B cell (primary cell): ENCODE results near the gene FBXO30. TPM values are rescaled to one million over a fixed set of nuclear protein-coding genes. Genes with fewer than 3 reads are reported as not detected.

ENCODE experiments used
- ATAC-seq: fragments of 200-7000 bp; cut with Tn5 transposase; one replicate; pipeline ENCODE4 v1.10.0; 2021; ENCODE audit warnings: low read depth, mild to moderate bottlenecking, moderate number of reproducible peaks, moderate library complexity
- CTCF ChIA-PET: fragments of 350-600 bp; sonication (Branson Sonifier 250); formaldehyde crosslinking; loops from one replicate; lab custom pipeline; 2021; ENCODE audit warnings: antibody characterized with exemption, inconsistent platforms; lab: Charles Lee
- POLR2A ChIA-PET: fragments of 350-600 bp; sonication (Branson Sonifier 250); formaldehyde crosslinking; loops from one replicate; lab custom pipeline; 2021; ENCODE audit warnings: antibody characterized with exemption; lab: Charles Lee
- DNase-seq: peaks from one replicate; pipeline ENCODE4 v3.0.0; 2013
- H2AFZ ChIP-seq: 2 replicates; pipeline ENCODE4 v1.6.1; 2012; ENCODE audit warnings: mild to moderate bottlenecking, low read depth, low read length; ENCODE audit not compliant: insufficient read depth, poor library complexity, severe bottlenecking
- H3K27ac ChIP-seq, 2 donors: 1 replicate in 1 of 2; 2 replicates in 1 of 2; pipeline ENCODE4 v1.5.1; 2012 to 2013; ENCODE audit warnings: low read length in 2 of 2, mild to moderate bottlenecking in 2 of 2, moderate library complexity in 1 of 2
- H3K27me3 ChIP-seq, 4 experiments: fragments of 200-600 bp in 1 of 4; sonication (generic) in 1 of 4; replicated peaks in 1 of 4; 1 replicate in 2 of 4; 2 replicates in 2 of 4; pipeline versions ENCODE4 v1.6.1 to v1.7.0; 2013 to 2016; ENCODE audit warnings: low read length in 3 of 4, mild to moderate bottlenecking in 2 of 4, mixed read lengths in 1 of 4, moderate library complexity in 1 of 4; ENCODE audit not compliant: insufficient read depth in 4 of 4, control insufficient read depth in 3 of 4; ENCODE audit errors: control extremely low read depth in 1 of 4
- H3K36me3 ChIP-seq, 2 experiments: replicated peaks in 1 of 2; 1 replicate in 1 of 2; 2 replicates in 1 of 2; pipeline versions ENCODE4 v1.6.1 to v1.7.1; 2013; ENCODE audit warnings: low read length in 1 of 2; ENCODE audit not compliant: insufficient read depth in 2 of 2, control insufficient read depth in 1 of 2; ENCODE audit errors: control extremely low read depth in 1 of 2, extremely low read depth in 1 of 2
- H3K4me1 ChIP-seq, 2 donors: fragments of 200-600 bp in 1 of 2; sonication (generic) in 1 of 2; 1 replicate in 1 of 2; 2 replicates in 1 of 2; pipeline versions ENCODE4 v1.5.1 to v1.6.1; 2013 to 2017; ENCODE audit warnings: low read length in 2 of 2; ENCODE audit not compliant: control insufficient read depth in 2 of 2, insufficient read depth in 2 of 2
- H3K4me2 ChIP-seq: replicated peaks from 2 replicates; pipeline ENCODE3; 2012; ENCODE audit warnings: mild to moderate bottlenecking, low read depth, low read length; ENCODE audit not compliant: poor library complexity, severe bottlenecking
- H3K4me3 ChIP-seq, 5 experiments: fragments of 200-600 bp in 1 of 5; sonication (generic) in 1 of 5; 1 replicate in 3 of 5; 2 replicates in 2 of 5; pipeline versions ENCODE4 v1.5.1 to v1.7.0; 2011 to 2016; ENCODE audit warnings: low read length in 4 of 5, mild to moderate bottlenecking in 4 of 5, low read depth in 2 of 5, control low read depth in 1 of 5, moderate library complexity in 1 of 5; ENCODE audit not compliant: insufficient read depth in 1 of 5; ENCODE audit errors: control extremely low read depth in 1 of 5, extremely low read depth in 1 of 5
- H3K79me2 ChIP-seq: fragments of 200-600 bp; sonication (generic); one replicate; pipeline ENCODE4 v1.6.0; 2016; ENCODE audit warnings: low read length; ENCODE audit not compliant: control insufficient read depth, insufficient read depth
- H3K9ac ChIP-seq: fragments of 200-600 bp; sonication (generic); 2 replicates; pipeline ENCODE4 v1.6.1; 2017; ENCODE audit warnings: mild to moderate bottlenecking, low read length, moderate library complexity
- H3K9me3 ChIP-seq, 3 donors: one replicate each; pipeline versions ENCODE4 v1.6.1 to v1.7.1; 2013; ENCODE audit warnings: low read length in 2 of 3; ENCODE audit not compliant: control insufficient read depth in 2 of 3, insufficient read depth in 1 of 3; ENCODE audit errors: control extremely low read depth in 1 of 3
- H4K20me1 ChIP-seq: 2 replicates; pipeline ENCODE4 v1.6.0; 2012; ENCODE audit warnings: mild to moderate bottlenecking, low read length; ENCODE audit not compliant: insufficient read depth, control insufficient read depth, poor library complexity, severe bottlenecking
- H3K27ac Mint-ChIP-seq: one replicate; pipeline ENCODE4 v1.8.0; 2021; ENCODE audit warnings: mixed read lengths
- H3K27me3 Mint-ChIP-seq: one replicate; pipeline ENCODE4 v1.8.0; 2021; ENCODE audit warnings: mixed read lengths
- H3K4me1 Mint-ChIP-seq: one replicate; pipeline ENCODE4 v1.8.0; 2021; ENCODE audit warnings: mixed read lengths
- H3K4me3 Mint-ChIP-seq: one replicate; pipeline ENCODE4 v1.8.0; 2021; ENCODE audit warnings: mixed read lengths
- H3K9me3 Mint-ChIP-seq: one replicate; pipeline ENCODE4 v1.8.0; 2022; ENCODE audit warnings: mixed read lengths; ENCODE audit not compliant: insufficient read depth
- EZH2 ChIP-seq: IDR thresholded peaks from 2 replicates; pipeline ENCODE4 v1.6.1; 2012; ENCODE audit warnings: borderline replicate concordance, low read depth, mild to moderate bottlenecking, moderate library complexity, low read length; ENCODE audit not compliant: insufficient read depth, poor library complexity, severe bottlenecking
- WGBS: methylation state at CpG from one replicate; pipeline ENCODE4 v1.1.5; 2013; ENCODE audit warnings: missing lambda C conversion rate; ENCODE audit not compliant: insufficient coverage; 5-methylcytosine and 5-hydroxymethylcytosine counted together
- intact Hi-C: fragments of 100-400 bp; cut with micrococcal nuclease; formaldehyde crosslinking; loops from one replicate; pipeline ENCODE4 v1.10.0; 2022
- polyA plus RNA-seq: library from polyadenylated mRNA; depleted of rRNA; stranded (reverse); fragments of >200 nt; gene quantifications from 2 replicates; pipeline ENCODE4 v1.2.3, GENCODE V29; 2012
- total RNA-seq, 2 donors: library from RNA; stranded (reverse); fragments of 120-200 nt in 1 of 2; gene quantifications; 1 replicate in 1 of 2; 2 replicates in 1 of 2; pipeline versions ENCODE4 v1.2.3 to v1.2.4, GENCODE V29; 2013 to 2022
- TF ChIP-seq, protein P1 (sequence below): fragments of 200-600 bp; IDR thresholded peaks from one replicate; pipeline ENCODE4 v1.8.0; 2022; ENCODE audit warnings: antibody characterized with exemption, mild to moderate bottlenecking

Gene FBXO30
- total and polyA plus RNA-seq, 2 donors (not counting 1 experiment from before 2014, with no cell fraction given): 0.85 to 9.7 TPM

DNA sequence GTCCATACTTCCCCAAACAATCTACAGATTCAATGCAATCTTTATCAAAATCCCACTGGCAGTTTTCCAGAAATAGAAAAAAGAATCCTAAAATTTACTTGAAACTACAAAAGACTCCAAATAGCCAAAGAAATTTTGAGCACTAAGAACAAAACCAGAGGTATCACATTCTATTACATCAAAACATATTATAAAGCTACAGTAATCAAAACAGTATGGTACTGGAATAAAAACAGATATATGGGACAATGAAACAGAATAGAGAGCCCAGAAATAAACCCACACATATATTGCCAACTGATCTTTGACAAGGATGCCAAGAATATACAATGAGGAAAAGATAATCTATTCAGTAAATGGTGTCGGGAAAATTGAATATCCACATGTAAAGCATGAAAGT lies 46.0 kb upstream of the FBXO30 start:
- intact Hi-C loops: no loop called here
- no peak overlapping the region for H3K4me3 Mint-ChIP-seq
- peaks cover 25% of the 10 kb centered on the region for H3K4me1 Mint-ChIP-seq
- no peaks in the 10 kb centered on the region for H3K79me2 ChIP-seq
- POLR2A ChIA-PET: no interaction called here
- H3K27ac Mint-ChIP-seq: no peak overlapping the region
- no peak overlapping the region for H3K27ac ChIP-seq
- no peak overlapping the region for H2AFZ ChIP-seq
- no peak overlapping the region for H3K4me3 ChIP-seq
- no peaks in the 10 kb centered on the region for H3K36me3 ChIP-seq
- peaks cover 0 to 4% (median 0%) of the 10 kb centered on the region in 3 donors for H3K9me3 ChIP-seq
- TF ChIP-seq EZH2: no peak
- TF ChIP-seq, protein P1, sequence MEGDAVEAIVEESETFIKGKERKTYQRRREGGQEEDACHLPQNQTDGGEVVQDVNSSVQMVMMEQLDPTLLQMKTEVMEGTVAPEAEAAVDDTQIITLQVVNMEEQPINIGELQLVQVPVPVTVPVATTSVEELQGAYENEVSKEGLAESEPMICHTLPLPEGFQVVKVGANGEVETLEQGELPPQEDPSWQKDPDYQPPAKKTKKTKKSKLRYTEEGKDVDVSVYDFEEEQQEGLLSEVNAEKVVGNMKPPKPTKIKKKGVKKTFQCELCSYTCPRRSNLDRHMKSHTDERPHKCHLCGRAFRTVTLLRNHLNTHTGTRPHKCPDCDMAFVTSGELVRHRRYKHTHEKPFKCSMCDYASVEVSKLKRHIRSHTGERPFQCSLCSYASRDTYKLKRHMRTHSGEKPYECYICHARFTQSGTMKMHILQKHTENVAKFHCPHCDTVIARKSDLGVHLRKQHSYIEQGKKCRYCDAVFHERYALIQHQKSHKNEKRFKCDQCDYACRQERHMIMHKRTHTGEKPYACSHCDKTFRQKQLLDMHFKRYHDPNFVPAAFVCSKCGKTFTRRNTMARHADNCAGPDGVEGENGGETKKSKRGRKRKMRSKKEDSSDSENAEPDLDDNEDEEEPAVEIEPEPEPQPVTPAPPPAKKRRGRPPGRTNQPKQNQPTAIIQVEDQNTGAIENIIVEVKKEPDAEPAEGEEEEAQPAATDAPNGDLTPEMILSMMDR: no peak
- no peaks in the 10 kb centered on the region for H3K27me3 ChIP-seq
- no peak for DNase-seq
- WGBS: no CpG with 5 or more reads among the region's 1 CpG
- H3K9ac ChIP-seq: no peak overlapping the region
- CTCF ChIA-PET: no interaction called here
- H4K20me1 ChIP-seq: no peaks in the 10 kb centered on the region
- no peaks in the 10 kb centered on the region for H3K27me3 Mint-ChIP-seq
- H3K9me3 Mint-ChIP-seq: no peaks in the 10 kb centered on the region
- no peak overlapping the region for H3K4me2 ChIP-seq
- H3K4me1 ChIP-seq: peaks cover 20 to 23% of the 10 kb centered on the region in 2 donors
- no peak for ATAC-seq

DNA sequence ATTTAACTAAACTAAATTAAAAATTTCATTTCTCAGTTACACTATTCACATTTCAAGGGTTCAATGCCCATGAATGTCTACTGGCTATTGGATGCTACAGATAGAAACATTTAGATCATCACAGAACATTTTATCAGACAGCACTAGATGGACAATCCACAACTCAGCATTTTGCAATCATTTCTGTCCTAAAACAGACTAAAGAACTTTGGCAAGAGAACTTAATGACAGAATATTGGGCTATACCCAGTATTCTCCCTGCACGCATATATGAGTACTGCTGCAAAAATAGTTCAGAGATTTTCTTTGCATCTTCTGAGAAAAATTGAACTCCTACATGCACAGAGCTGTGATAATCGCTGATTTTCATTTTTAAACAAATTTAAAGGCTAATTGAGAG lies 36.1 kb upstream of the FBXO30 start:
- DNase-seq (no peak), ATAC-seq (no peak)
- no peak overlapping the region for H3K4me3 Mint-ChIP-seq
- TF ChIP-seq, protein P1: no peak
- TF ChIP-seq EZH2: no peak
- Histone ChIP-seq H3K4me3 (no peak overlapping the region), H3K27ac (no peak overlapping the region), H3K36me3 (peaks cover 0 to 3% of the 10 kb centered on the region in 2 experiments), H3K27me3 (no peaks in the 10 kb centered on the region), H3K79me2 (no peaks in the 10 kb centered on the region), H3K4me1 (no peaks in the 10 kb centered on the region), H3K9ac (no peak overlapping the region), H4K20me1 (no peaks in the 10 kb centered on the region), H3K4me2 (no peak overlapping the region), H3K9me3 (no peaks in the 10 kb centered on the region), H2AFZ (no peak overlapping the region)
- WGBS: no CpG with 5 or more reads among the region's 2 CpGs
- H3K4me1 Mint-ChIP-seq: no peaks in the 10 kb centered on the region
- ChIA-PET CTCF (no interaction called here), POLR2A (no interaction called here)
- no peaks in the 10 kb centered on the region for H3K9me3 Mint-ChIP-seq
- no peaks in the 10 kb centered on the region for H3K27me3 Mint-ChIP-seq
- H3K27ac Mint-ChIP-seq: no peak overlapping the region
- intact Hi-C loops: no loop called here
